HL-60 (cell line): ENCODE results near the gene DEFB119.

Experiments
- DNase-seq, 2 experiments: peaks; one replicate each; pipeline ENCODE4 v3.0.0-alpha.2; 2010 to 2020; ENCODE audit warnings: low read depth in 1 of 2, low spot score in 1 of 2
- H3K27ac ChIP-seq: fragments of 250-450 bp; sonication (Bioruptor Pico); replicated peaks from 2 replicates; pipeline ENCODE4 v1.5.1; 2020; ENCODE audit warnings: mild to moderate bottlenecking, moderate library complexity
- H3K27me3 ChIP-seq: fragments of 250-450 bp; sonication (Bioruptor Pico); 2 replicates; pipeline ENCODE4 v1.5.1; 2021; ENCODE audit warnings: mild to moderate bottlenecking, moderate library complexity; ENCODE audit not compliant: insufficient read depth, poor library complexity, severe bottlenecking
- H3K4me3 ChIP-seq: replicated peaks from 2 replicates; pipeline ENCODE4 v1.5.1; 2011; ENCODE audit warnings: mild to moderate bottlenecking, control low read depth, low read length; ENCODE audit not compliant: insufficient read depth
- GABPA ChIP-seq: IDR thresholded peaks from 2 replicates; pipeline ENCODE4 v1.6.1; 2012; ENCODE audit warnings: low read depth
- POLR2AphosphoS5 ChIP-seq: IDR thresholded peaks from 2 replicates; pipeline ENCODE4 v1.6.1; 2012; ENCODE audit warnings: low read depth
- SPI1 ChIP-seq: IDR thresholded peaks from 2 replicates; pipeline ENCODE4 v1.6.1; 2012; ENCODE audit warnings: low read depth, mild to moderate bottlenecking, borderline replicate concordance
- TF ChIP-seq, protein P1 (sequence below): IDR thresholded peaks from 2 replicates; pipeline ENCODE4 v1.6.1; 2012; ENCODE audit warnings: low read depth; ENCODE audit not compliant: insufficient replicate concordance
- TF ChIP-seq, protein P2 (sequence below): IDR thresholded peaks from one replicate; pipeline ENCODE4 v1.5.1; 2011; ENCODE audit warnings: low read length, control low read depth, inconsistent platforms; ENCODE audit not compliant: insufficient read depth

DEFB119 gene

DNA sequence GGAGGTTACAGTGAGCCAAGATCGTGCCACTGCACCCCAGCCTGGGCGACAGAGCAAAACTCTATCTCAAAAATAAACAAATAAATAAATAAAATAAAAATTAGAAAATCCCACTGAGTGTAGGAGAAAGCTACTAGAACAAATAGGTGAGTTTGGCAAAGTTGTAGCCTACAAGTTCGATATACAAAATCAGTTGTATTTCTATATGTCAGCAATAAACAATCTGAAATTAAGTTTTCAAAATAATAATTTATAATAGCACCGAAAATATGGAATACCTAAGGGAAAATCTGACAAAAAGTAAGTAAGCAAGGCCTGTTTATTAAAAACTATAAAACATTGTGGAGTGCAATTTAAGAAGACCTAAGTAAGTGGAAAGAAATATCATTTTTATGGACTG is 27.1 kb downstream of the DEFB119 start:
- no peak for DNase-seq
- H3K4me3 ChIP-seq = no peak overlapping the region
- no peak overlapping the region for H3K27ac ChIP-seq
- no peaks in the 10 kb centered on the region for H3K27me3 ChIP-seq
- TF ChIP-seq, protein P1, sequence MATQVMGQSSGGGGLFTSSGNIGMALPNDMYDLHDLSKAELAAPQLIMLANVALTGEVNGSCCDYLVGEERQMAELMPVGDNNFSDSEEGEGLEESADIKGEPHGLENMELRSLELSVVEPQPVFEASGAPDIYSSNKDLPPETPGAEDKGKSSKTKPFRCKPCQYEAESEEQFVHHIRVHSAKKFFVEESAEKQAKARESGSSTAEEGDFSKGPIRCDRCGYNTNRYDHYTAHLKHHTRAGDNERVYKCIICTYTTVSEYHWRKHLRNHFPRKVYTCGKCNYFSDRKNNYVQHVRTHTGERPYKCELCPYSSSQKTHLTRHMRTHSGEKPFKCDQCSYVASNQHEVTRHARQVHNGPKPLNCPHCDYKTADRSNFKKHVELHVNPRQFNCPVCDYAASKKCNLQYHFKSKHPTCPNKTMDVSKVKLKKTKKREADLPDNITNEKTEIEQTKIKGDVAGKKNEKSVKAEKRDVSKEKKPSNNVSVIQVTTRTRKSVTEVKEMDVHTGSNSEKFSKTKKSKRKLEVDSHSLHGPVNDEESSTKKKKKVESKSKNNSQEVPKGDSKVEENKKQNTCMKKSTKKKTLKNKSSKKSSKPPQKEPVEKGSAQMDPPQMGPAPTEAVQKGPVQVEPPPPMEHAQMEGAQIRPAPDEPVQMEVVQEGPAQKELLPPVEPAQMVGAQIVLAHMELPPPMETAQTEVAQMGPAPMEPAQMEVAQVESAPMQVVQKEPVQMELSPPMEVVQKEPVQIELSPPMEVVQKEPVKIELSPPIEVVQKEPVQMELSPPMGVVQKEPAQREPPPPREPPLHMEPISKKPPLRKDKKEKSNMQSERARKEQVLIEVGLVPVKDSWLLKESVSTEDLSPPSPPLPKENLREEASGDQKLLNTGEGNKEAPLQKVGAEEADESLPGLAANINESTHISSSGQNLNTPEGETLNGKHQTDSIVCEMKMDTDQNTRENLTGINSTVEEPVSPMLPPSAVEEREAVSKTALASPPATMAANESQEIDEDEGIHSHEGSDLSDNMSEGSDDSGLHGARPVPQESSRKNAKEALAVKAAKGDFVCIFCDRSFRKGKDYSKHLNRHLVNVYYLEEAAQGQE = no peak
- TF ChIP-seq GABPA (no peak), SPI1 (no peak), POLR2AphosphoS5 (no peak)
- TF ChIP-seq, protein P2, sequence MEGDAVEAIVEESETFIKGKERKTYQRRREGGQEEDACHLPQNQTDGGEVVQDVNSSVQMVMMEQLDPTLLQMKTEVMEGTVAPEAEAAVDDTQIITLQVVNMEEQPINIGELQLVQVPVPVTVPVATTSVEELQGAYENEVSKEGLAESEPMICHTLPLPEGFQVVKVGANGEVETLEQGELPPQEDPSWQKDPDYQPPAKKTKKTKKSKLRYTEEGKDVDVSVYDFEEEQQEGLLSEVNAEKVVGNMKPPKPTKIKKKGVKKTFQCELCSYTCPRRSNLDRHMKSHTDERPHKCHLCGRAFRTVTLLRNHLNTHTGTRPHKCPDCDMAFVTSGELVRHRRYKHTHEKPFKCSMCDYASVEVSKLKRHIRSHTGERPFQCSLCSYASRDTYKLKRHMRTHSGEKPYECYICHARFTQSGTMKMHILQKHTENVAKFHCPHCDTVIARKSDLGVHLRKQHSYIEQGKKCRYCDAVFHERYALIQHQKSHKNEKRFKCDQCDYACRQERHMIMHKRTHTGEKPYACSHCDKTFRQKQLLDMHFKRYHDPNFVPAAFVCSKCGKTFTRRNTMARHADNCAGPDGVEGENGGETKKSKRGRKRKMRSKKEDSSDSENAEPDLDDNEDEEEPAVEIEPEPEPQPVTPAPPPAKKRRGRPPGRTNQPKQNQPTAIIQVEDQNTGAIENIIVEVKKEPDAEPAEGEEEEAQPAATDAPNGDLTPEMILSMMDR = no peak

DNA sequence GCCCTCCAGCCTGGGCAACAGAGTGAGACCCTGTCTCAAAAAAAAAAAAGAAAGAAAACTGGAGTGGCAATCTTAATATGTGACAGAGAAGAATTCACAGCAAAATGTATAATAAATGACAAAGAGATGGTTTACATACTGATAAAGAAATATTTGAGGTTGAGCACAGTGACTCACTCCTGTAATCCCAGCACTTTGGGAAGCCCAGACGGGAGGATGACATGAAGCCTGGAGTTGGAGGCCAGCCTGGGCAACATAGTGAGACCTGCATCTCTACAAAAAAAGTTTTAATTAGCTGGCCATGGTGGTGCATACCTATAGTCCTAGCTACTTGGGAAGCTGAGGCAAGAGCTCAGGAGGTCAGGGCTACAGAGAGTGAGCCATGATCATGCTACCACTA is 34.4 kb downstream of the DEFB119 start:
- TF ChIP-seq SPI1 (no peak), GABPA (no peak), POLR2AphosphoS5 (no peak)
- TF ChIP-seq, protein P2 = no peak
- TF ChIP-seq, protein P1 = no peak
- DNase-seq = no peak
- H3K27me3 ChIP-seq = no peaks in the 10 kb centered on the region

DNA sequence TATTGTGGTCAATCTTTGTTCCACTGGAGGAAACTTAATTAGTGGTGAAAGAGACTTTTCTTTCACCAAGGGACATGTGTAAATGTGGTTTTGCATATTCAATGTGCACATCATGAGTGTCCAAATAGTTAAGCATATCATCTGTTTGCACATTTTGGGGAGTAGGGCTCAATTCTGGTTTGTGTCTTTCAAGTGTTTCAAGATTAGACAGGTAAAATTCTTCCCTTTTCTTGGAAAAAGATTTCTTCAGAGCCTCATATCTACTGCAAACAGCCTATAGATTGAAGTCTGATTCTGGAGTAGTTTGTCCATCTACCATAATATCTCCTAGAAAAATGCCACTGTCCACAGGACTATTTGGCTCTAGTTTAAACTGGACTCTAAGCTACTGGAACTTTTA is 48.9 kb downstream of the DEFB119 start:
- Histone ChIP-seq H3K4me3 (no peak overlapping the region), H3K27ac (no peak overlapping the region), H3K27me3 (no peaks in the 10 kb centered on the region)
- no peak for DNase-seq
- TF ChIP-seq, protein P2 = no peak
- TF ChIP-seq POLR2AphosphoS5 (no peak), GABPA (no peak), SPI1 (no peak)
- TF ChIP-seq, protein P1 = no peak

More for the DNA sequence above, 34.4 kb downstream of the DEFB119 start:
- H3K27ac ChIP-seq = no peak overlapping the region
- no peak overlapping the region for H3K4me3 ChIP-seq
